ENCODE data around the gene IFIT1.
A peak's percentile ranks its signal among the peaks of the same experiment; 100 is the strongest.
"Not testable (repeated sequence)": the region's sequence is repeated elsewhere in the genome, so short reads cannot be mapped to it uniquely, and the experiment has no call there.

Gene IFIT1

GRCh38 chr10:89368129-89368528 is 24.3 kb upstream of the IFIT1 start:
- DNase-seq, result no peak

- DNase-seq, result no peak
Measured at GRCh38 chr10:89369156-89370105, 23.0 kb upstream of the IFIT1 start.

- DNase-seq, result no peak
Measured at GRCh38 chr10:89371079-89371478, 21.3 kb upstream of the IFIT1 start.

- no peak for DNase-seq
Measured at GRCh38 chr10:89371987-89372386, 20.4 kb upstream of the IFIT1 start.

GRCh38 chr10:89373916-89374711 is 18.3 kb upstream of the IFIT1 start:
- peak; percentile 54 for DNase-seq

GRCh38 chr10:89374713-89375141 is 17.7 kb upstream of the IFIT1 start:
- no peak for DNase-seq

GRCh38 chr10:89377705-89378637 is 14.5 kb upstream of the IFIT1 start, which contains the start of gene IFIT1B:
Gene IFIT1B (plus strand): TSS chr10:89378056. CDS start chr10:89378136, 80 bp downstream.
- no peak for DNase-seq

GRCh38 chr10:89379103-89379502 is 13.3 kb upstream of the IFIT1 start:
- DNase-seq, result no peak

GRCh38 chr10:89382757-89383156 is 9.7 kb upstream of the IFIT1 start:
- DNase-seq, result no peak

- DNase-seq, result no peak
Measured at GRCh38 chr10:89384474-89385340, 7.7 kb upstream of the IFIT1 start.

- no peak for DNase-seq
Measured at GRCh38 chr10:89388806-89389205, 3.6 kb upstream of the IFIT1 start.

GRCh38 chr10:89389254-89389653 is 3.2 kb upstream of the IFIT1 start:
- no peak for DNase-seq

GRCh38 chr10:89390476-89391225 is 1.8 kb upstream of the IFIT1 start:
- no peak for DNase-seq

GRCh38 chr10:89391226-89391576 is 1.2 kb upstream of the IFIT1 start:
- DNase-seq, result not testable (repeated sequence)

- DNase-seq, result no peak
Measured at GRCh38 chr10:89392974-89393373, 551 bp downstream of the IFIT1 start.

- DNase-seq, result no peak
Measured at GRCh38 chr10:89393898-89394297, 1.5 kb downstream of the IFIT1 start.

- no peak for DNase-seq
Measured at GRCh38 chr10:89395141-89395540, 2.7 kb downstream of the IFIT1 start.

GRCh38 chr10:89398003-89398749 is 5.8 kb downstream of the IFIT1 start:
- DNase-seq, result no peak

GRCh38 chr10:89399956-89400355 is 7.5 kb downstream of the IFIT1 start:
- no peak for DNase-seq

GRCh38 chr10:89403043-89403442 is 10.6 kb downstream of the IFIT1 start:
- DNase-seq, result no peak
